HepG2 (cell line): ENCODE measurements around the gene KCTD1. TPM values are rescaled to one million over a fixed set of nuclear protein-coding genes. Genes with fewer than 3 reads are reported as not detected.

Experiments
- ATAC-seq: fragments of 200-7000 bp; cut with Tn5 transposase; 3 replicates; pipeline ENCODE4 v1.9.1; 2020; ENCODE audit warnings: mild to moderate bottlenecking, moderate library complexity
- BruUV-seq: library from RNA; stranded (reverse); fragments of 400-500 nt; replicated peaks from 2 replicates; lab custom pipeline; 2021; lab: Mats Ljungman, UMichigan
- CTCF ChIA-PET: fragments of 300-600 bp; formaldehyde crosslinking; extraction: SDS; loops from one replicate; lab custom pipeline; 2021; ENCODE audit warnings: low total read pairs, inconsistent platforms, low intra/inter-chr PET ratio; lab: Yijun Ruan, JAX
- POLR2A ChIA-PET: fragments of 350-600 bp; sonication (Branson Sonifier 250); formaldehyde crosslinking; loops from one replicate; lab custom pipeline; 2020; ENCODE audit warnings: antibody characterized with exemption, inconsistent platforms; lab: Yijun Ruan, JAX
- DNase-seq: peaks from one replicate; pipeline ENCODE4 v3.0.0-alpha.2; 2015; ENCODE audit warnings: low spot score
- FAIRE-seq: peaks from 3 replicates; lab custom pipeline; 2011; peaks lifted over from hg19 to GRCh38; lab: Jason Lieb, UNC
- H2AFZ ChIP-seq: one replicate; pipeline ENCODE4 v1.6.1; 2011; ENCODE audit warnings: low read length, inconsistent platforms
- H3K27ac ChIP-seq: fragments of 300-600 bp; 3 replicates; pipeline ENCODE4 v1.8.0; 2011; ENCODE audit warnings: mixed run types, mild to moderate bottlenecking, mixed read lengths, low read length, inconsistent platforms; ENCODE audit not compliant: insufficient read depth; ENCODE audit errors: extremely low read length
- H3K27me3 ChIP-seq, 2 experiments: fragments of 200-600 bp in 1 of 2; 2 replicates in 1 of 2; 3 replicates in 1 of 2; pipeline versions ENCODE4 v1.6.0 to v1.8.0; 2011; ENCODE audit warnings: low read length in 2 of 2, mild to moderate bottlenecking in 2 of 2, moderate library complexity in 2 of 2, inconsistent platforms in 1 of 2; ENCODE audit not compliant: insufficient read depth in 2 of 2, control insufficient read depth in 1 of 2
- H3K36me3 ChIP-seq, 2 experiments: fragments of 200-600 bp in 1 of 2; replicated peaks in 1 of 2; 2 replicates in 1 of 2; 3 replicates in 1 of 2; pipeline versions ENCODE4 v1.5.1 to v1.8.0; 2011; ENCODE audit warnings: low read length in 2 of 2, inconsistent platforms in 1 of 2; ENCODE audit not compliant: insufficient read depth in 2 of 2, control insufficient read depth in 1 of 2
- H3K4me1 ChIP-seq: 2 replicates; pipeline ENCODE4 v1.5.1; 2012; ENCODE audit warnings: low read length, inconsistent platforms; ENCODE audit not compliant: insufficient read depth
- H3K4me2 ChIP-seq: 2 replicates; pipeline ENCODE4 v1.6.0; 2011; ENCODE audit warnings: low read depth, low read length, inconsistent platforms
- H3K4me3 ChIP-seq, 3 experiments: fragments of 200-600 bp in 1 of 3; sonication (generic), shearing (Covaris generic) in 1 of 3; replicated peaks in 1 of 3; 2 replicates each; pipeline ENCODE4 v1.5.1; 2011 to 2016; ENCODE audit warnings: low read length in 3 of 3, inconsistent platforms in 2 of 3, low read depth in 2 of 3, mild to moderate bottlenecking in 2 of 3, control low read depth in 1 of 3, mixed read lengths in 1 of 3; ENCODE audit not compliant: insufficient read depth in 1 of 3
- H3K79me2 ChIP-seq: one replicate; pipeline ENCODE4 v1.6.1; 2011; ENCODE audit warnings: low read length, inconsistent platforms; ENCODE audit not compliant: insufficient read depth
- H3K9ac ChIP-seq: 2 replicates; pipeline ENCODE4 v1.6.0; 2011; ENCODE audit warnings: mild to moderate bottlenecking, low read depth, low read length, inconsistent platforms; ENCODE audit not compliant: insufficient read depth
- H3K9me3 ChIP-seq: 2 replicates; pipeline ENCODE4 v1.5.1; 2012; ENCODE audit warnings: mild to moderate bottlenecking, low read length
- H4K20me1 ChIP-seq: 2 replicates; pipeline ENCODE4 v1.6.0; 2011; ENCODE audit warnings: inconsistent platforms, mild to moderate bottlenecking, low read length, moderate library complexity; ENCODE audit not compliant: insufficient read depth
- KAT2B ChIP-seq: fragments of 150-350 bp; IDR thresholded peaks from 2 replicates; pipeline ENCODE4 v1.6.1; 2014; ENCODE audit warnings: low read depth, low read length, borderline replicate concordance
- KLF9 ChIP-seq: IDR thresholded peaks from 2 replicates; pipeline ENCODE4 v1.6.1; 2016; ENCODE audit warnings: low read depth
- NBN ChIP-seq: fragments of 450-650 bp; conservative IDR thresholded peaks from 2 replicates; pipeline ENCODE4 v1.6.1; 2017
- TCF7 ChIP-seq: sonication (generic); IDR thresholded peaks from 2 replicates; pipeline ENCODE4 v1.6.1; 2016; ENCODE audit warnings: antibody characterized with exemption, low read depth
- TSC22D2 ChIP-seq: sonication (generic); formaldehyde crosslinking; IDR thresholded peaks from 2 replicates; pipeline ENCODE4 v1.5.1; 2020; ENCODE audit warnings: missing genetic modification reagents, mild to moderate bottlenecking, borderline replicate concordance
- ZNF34 ChIP-seq: sonication (generic); formaldehyde crosslinking; IDR thresholded peaks from 2 replicates; pipeline ENCODE4 v1.4.0; 2020; ENCODE audit warnings: mild to moderate bottlenecking, missing genetic modification reagents, borderline replicate concordance
- ZSCAN12 ChIP-seq: sonication (generic); formaldehyde crosslinking; IDR thresholded peaks from 2 replicates; pipeline ENCODE4 v1.9.0; 2021; ENCODE audit warnings: mild to moderate bottlenecking, missing genetic modification reagents
- WGBS: methylation state at CpG from one replicate; pipeline ENCODE4 v1.1.6; 2017; ENCODE audit warnings: low lambda C conversion rate; 5-methylcytosine and 5-hydroxymethylcytosine counted together
- in situ Hi-C: cut with HindIII; loops from 2 replicates; pipeline ENCODE4 v1.10.0; 2017; ENCODE audit warnings: low pct_unique_long_range_greater_than_20kb; ENCODE audit not compliant: extremely low pct_ligation_motif_present
- intact Hi-C: fragments of 100-400 bp; cut with micrococcal nuclease; formaldehyde crosslinking; loops from one replicate; pipeline ENCODE4 v1.10.0; 2022; ENCODE audit not compliant: unreplicated experiment
- polyA plus RNA-seq, 8 experiments: library from polyadenylated mRNA; depleted of rRNA in 3 of 8; stranded (reverse) in 7 of 8; unstranded in 1 of 8; fragments of >200 nt; fragmentation: Illumina TruSeq in 4 of 8; extraction: Trizol in 4 of 8; gene quantifications; 2 replicates each; pipeline versions ENCODE4 v1.2.1 to v1.2.3, GENCODE V29; 2011 to 2016; ENCODE audit warnings: low read depth in 4 of 8, missing spikeins in 1 of 8, mixed read lengths in 1 of 8; ENCODE audit not compliant: insufficient read depth in 1 of 8
- total RNA-seq, 5 experiments: library from RNA; depleted of rRNA; stranded (reverse); fragments of >200 nt; fragmentation: Illumina TruSeq; extraction: Trizol; gene quantifications; 2 replicates each; pipeline ENCODE4 v1.2.3, GENCODE V29; 2016; ENCODE audit warnings: low read depth in 1 of 5
- TF ChIP-seq, protein P1 (sequence below): sonication (generic); formaldehyde crosslinking; IDR thresholded peaks from 2 replicates; pipeline ENCODE4 v1.5.1; 2020; ENCODE audit warnings: mild to moderate bottlenecking, missing genetic modification reagents, borderline replicate concordance
- TF ChIP-seq, protein P2 (sequence below): sonication (generic); formaldehyde crosslinking; IDR thresholded peaks from 2 replicates; pipeline ENCODE4 v1.9.0; 2021; ENCODE audit warnings: mild to moderate bottlenecking, missing genetic modification reagents

The KCTD1 gene
- total and polyA plus RNA-seq, 2 of the 13 experiments (the other 11 are each of a cell fraction or from before 2014, with no cell fraction given), result 2.7 to 6.8 TPM

DNA sequence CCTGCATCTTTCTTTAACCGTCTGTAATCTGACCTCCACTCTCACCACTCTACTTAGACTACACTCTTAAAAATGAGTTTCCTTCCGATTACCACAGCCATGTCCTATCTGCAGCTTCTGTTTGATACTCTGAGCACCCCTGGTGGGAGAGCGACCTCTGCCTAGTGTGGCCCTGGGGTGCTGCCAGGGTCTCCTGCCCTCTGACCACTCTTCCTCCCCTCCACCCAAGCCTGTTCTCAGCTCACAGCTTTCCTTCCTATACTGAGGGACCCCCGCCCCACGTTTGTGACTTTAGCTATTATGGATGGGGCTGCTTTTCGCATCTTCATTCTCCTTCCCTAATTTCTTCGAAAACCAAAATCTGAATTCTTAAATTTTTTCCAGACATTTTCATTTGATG, 132.7 kb downstream of the KCTD1 start:
- Histone ChIP-seq H3K4me2 (no peak overlapping the region), H3K79me2 (no peaks in the 10 kb centered on the region), H3K4me1 (no peaks in the 10 kb centered on the region), H2AFZ (no peak overlapping the region), H3K4me3 (no peak overlapping the region), H3K27ac (no peak overlapping the region), H3K9me3 (no peaks in the 10 kb centered on the region), H3K36me3 (no peaks in the 10 kb centered on the region), H3K9ac (no peak overlapping the region), H4K20me1 (no peaks in the 10 kb centered on the region), H3K27me3 (peaks cover 0 to 18% of the 10 kb centered on the region in 2 experiments; a peak in 4 of 5 replicates)
- DNase-seq, result no peak
- no peak for TF ChIP-seq KLF9 (CRISPR knock-in tag)
- no peak for TF ChIP-seq ZSCAN12 (CRISPR knock-in tag)
- TF ChIP-seq TCF7, result no peak
- TF ChIP-seq, protein P1, sequence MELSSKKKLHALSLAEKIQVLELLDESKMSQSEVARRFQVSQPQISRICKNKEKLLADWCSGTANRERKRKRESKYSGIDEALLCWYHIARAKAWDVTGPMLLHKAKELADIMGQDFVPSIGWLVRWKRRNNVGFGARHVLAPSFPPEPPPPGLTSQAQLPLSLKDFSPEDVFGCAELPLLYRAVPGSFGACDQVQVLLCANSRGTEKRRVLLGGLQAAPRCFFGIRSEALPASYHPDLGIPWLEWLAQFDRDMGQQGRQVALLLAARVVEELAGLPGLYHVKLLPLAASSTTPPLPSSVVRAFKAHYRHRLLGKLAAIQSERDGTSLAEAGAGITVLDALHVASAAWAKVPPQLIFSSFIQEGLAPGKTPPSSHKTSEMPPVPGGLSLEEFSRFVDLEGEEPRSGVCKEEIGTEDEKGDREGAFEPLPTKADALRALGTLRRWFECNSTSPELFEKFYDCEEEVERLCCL (CRISPR knock-in tag), result no peak
- no peak for TF ChIP-seq NBN
- TF ChIP-seq KAT2B, result no peak
- TF ChIP-seq, protein P2, sequence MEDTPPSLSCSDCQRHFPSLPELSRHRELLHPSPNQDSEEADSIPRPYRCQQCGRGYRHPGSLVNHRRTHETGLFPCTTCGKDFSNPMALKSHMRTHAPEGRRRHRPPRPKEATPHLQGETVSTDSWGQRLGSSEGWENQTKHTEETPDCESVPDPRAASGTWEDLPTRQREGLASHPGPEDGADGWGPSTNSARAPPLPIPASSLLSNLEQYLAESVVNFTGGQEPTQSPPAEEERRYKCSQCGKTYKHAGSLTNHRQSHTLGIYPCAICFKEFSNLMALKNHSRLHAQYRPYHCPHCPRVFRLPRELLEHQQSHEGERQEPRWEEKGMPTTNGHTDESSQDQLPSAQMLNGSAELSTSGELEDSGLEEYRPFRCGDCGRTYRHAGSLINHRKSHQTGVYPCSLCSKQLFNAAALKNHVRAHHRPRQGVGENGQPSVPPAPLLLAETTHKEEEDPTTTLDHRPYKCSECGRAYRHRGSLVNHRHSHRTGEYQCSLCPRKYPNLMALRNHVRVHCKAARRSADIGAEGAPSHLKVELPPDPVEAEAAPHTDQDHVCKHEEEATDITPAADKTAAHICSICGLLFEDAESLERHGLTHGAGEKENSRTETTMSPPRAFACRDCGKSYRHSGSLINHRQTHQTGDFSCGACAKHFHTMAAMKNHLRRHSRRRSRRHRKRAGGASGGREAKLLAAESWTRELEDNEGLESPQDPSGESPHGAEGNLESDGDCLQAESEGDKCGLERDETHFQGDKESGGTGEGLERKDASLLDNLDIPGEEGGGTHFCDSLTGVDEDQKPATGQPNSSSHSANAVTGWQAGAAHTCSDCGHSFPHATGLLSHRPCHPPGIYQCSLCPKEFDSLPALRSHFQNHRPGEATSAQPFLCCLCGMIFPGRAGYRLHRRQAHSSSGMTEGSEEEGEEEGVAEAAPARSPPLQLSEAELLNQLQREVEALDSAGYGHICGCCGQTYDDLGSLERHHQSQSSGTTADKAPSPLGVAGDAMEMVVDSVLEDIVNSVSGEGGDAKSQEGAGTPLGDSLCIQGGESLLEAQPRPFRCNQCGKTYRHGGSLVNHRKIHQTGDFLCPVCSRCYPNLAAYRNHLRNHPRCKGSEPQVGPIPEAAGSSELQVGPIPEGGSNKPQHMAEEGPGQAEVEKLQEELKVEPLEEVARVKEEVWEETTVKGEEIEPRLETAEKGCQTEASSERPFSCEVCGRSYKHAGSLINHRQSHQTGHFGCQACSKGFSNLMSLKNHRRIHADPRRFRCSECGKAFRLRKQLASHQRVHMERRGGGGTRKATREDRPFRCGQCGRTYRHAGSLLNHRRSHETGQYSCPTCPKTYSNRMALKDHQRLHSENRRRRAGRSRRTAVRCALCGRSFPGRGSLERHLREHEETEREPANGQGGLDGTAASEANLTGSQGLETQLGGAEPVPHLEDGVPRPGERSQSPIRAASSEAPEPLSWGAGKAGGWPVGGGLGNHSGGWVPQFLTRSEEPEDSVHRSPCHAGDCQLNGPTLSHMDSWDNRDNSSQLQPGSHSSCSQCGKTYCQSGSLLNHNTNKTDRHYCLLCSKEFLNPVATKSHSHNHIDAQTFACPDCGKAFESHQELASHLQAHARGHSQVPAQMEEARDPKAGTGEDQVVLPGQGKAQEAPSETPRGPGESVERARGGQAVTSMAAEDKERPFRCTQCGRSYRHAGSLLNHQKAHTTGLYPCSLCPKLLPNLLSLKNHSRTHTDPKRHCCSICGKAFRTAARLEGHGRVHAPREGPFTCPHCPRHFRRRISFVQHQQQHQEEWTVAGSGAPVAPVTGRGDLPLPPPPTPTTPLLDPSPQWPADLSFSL (CRISPR knock-in tag), result no peak
- no peak for TF ChIP-seq ZNF34 (CRISPR knock-in tag)
- TF ChIP-seq TSC22D2, result no peak
- in situ Hi-C loops, result no loop called here
- no TSS peak for BruUV-seq
- 14% methylated on average over 7 of the region's 7 CpGs for WGBS
- CTCF ChIA-PET, result no interaction called here
- POLR2A ChIA-PET, result no interaction called here
- intact Hi-C loops, result no loop called here
- FAIRE-seq, result no peak
- ATAC-seq, result no peak
